Measurements from ENCODE around the gene MBL2. TPM values are rescaled to one million over a fixed set of nuclear protein-coding genes. Genes with fewer than 3 reads are reported as not detected.

The MBL2 gene
- total RNA-seq, 1 donor from 2014 or later, result not detected

DNA sequence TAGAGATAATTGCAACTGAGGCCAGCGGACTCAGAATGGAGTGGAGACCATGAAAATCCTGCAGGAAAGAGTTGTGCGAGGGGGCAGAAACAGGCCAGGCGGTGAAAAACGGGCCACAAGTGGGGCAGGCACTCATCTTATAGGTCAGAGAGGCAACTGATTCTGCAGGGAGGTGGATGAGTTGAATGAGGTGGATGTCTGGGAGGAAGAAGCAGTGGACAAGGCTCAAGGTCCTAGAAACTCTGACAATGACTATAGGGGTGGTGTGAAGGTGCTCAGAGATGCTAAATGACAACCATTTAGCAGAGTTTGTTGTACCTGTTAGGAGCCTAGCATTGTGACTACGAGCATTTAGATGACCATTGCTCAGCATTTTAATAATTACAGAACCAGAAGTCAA is 33.6 kb downstream of the MBL2 start:
- no peak for DNase-seq (ENCODE audit: low read depth)
- H3K27me3 ChIP-seq (ENCODE audit: control insufficient read depth, insufficient read depth, low read length), result no peaks in the 10 kb centered on the region
- no peak overlapping the region for H3K4me3 ChIP-seq (ENCODE audit: low read depth, low read length)
- TF ChIP-seq, protein P1, sequence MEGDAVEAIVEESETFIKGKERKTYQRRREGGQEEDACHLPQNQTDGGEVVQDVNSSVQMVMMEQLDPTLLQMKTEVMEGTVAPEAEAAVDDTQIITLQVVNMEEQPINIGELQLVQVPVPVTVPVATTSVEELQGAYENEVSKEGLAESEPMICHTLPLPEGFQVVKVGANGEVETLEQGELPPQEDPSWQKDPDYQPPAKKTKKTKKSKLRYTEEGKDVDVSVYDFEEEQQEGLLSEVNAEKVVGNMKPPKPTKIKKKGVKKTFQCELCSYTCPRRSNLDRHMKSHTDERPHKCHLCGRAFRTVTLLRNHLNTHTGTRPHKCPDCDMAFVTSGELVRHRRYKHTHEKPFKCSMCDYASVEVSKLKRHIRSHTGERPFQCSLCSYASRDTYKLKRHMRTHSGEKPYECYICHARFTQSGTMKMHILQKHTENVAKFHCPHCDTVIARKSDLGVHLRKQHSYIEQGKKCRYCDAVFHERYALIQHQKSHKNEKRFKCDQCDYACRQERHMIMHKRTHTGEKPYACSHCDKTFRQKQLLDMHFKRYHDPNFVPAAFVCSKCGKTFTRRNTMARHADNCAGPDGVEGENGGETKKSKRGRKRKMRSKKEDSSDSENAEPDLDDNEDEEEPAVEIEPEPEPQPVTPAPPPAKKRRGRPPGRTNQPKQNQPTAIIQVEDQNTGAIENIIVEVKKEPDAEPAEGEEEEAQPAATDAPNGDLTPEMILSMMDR (IDR thresholded peaks at IDR 0.05; ENCODE audit: insufficient read depth, low read length, poor library complexity, severe bottlenecking), result no peak
- H3K36me3 ChIP-seq (ENCODE audit: control insufficient read depth, insufficient read depth, low read length), result no peaks in the 10 kb centered on the region

DNA sequence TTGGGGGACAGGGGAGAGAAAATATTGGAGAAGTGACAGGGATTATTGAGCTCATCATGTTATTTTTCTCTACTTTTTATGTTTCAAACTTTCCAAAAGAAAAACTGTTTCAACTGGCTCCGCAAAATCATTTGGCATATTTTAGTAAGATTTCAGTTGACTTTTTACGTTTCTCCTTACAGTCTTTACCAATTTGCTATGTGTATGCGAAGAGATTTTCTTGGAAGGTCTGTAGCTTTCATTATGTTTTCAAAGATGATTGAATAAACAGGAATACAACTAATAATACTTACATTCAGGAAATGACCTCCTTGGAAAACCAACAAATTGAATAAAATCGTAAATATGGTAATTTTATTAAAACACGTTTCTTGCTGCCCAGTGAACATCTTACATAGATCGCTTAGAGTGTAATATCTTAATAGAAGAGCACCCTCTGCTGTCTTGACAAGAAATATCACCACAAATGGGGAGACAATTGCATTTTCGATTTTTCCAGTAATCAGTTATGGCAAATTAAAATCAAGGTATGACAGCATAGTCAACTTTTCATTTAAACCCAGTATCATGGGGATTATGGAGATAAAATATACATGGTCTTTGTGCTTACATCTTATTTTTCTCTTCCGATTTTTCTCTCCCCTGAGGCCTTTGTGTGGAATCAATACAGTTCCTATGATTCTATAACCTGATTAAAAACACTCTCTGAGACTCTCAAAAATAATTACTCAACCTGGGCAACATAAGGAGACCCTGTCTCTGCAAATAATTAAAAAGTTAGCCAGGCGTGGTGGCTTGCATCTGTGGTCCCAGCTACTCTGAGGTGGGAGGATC is 43.1 kb downstream of the MBL2 start:
- Histone ChIP-seq H3K27me3 (ENCODE audit: control insufficient read depth, insufficient read depth, low read length) (no peaks in the 10 kb centered on the region), H3K4me3 (ENCODE audit: low read depth, low read length) (no peak overlapping the region), H3K36me3 (ENCODE audit: control insufficient read depth, insufficient read depth, low read length) (no peaks in the 10 kb centered on the region)
- TF ChIP-seq, protein P1 (IDR thresholded peaks at IDR 0.05; ENCODE audit: insufficient read depth, low read length, poor library complexity, severe bottlenecking), result peak; percentile 43
- DNase-seq (ENCODE audit: low read depth), result no peak

DNA sequence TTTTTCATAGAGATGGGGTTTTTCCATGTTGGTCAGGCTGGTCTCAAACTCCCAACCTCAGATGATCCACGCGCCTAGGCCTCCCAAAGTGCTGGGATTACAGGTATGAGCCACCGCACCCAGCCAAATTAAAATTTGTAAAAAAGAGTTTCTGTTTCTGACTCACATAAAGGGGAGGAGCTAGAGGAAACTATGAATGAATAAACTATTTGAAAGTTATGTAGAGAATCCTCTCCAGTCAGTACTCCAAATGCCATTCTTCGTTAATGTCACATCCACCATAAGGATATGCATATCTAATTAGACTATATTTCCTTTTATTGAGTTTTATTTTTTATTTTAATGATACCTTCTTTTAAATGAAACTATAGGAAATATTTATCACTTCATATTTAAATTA is 52.6 kb downstream of the MBL2 start:
- Histone ChIP-seq H3K27me3 (ENCODE audit: control insufficient read depth, insufficient read depth, low read length) (no peaks in the 10 kb centered on the region), H3K36me3 (ENCODE audit: control insufficient read depth, insufficient read depth, low read length) (no peaks in the 10 kb centered on the region), H3K4me3 (ENCODE audit: low read depth, low read length) (no peak overlapping the region)
- TF ChIP-seq, protein P1 (IDR thresholded peaks at IDR 0.05; ENCODE audit: insufficient read depth, low read length, poor library complexity, severe bottlenecking), result no peak
- no peak for DNase-seq (ENCODE audit: low read depth)
